NCI-H2227 (cell line): ENCODE data around the gene LRRC59.
"Not testable (repeated sequence)": the region's sequence is repeated elsewhere in the genome, so short reads cannot be mapped to it uniquely, and the experiment has no call there.

ENCODE experiments used
- DNase-seq: peaks from one replicate; lab custom pipeline; 2025; ENCODE audit not compliant: unreplicated experiment; lab: John Stamatoyannopoulos, UW

LRRC59 gene

GRCh38 chr17:50348522-50349242, 48.6 kb downstream of the LRRC59 start:
- no peak for DNase-seq

DNA sequence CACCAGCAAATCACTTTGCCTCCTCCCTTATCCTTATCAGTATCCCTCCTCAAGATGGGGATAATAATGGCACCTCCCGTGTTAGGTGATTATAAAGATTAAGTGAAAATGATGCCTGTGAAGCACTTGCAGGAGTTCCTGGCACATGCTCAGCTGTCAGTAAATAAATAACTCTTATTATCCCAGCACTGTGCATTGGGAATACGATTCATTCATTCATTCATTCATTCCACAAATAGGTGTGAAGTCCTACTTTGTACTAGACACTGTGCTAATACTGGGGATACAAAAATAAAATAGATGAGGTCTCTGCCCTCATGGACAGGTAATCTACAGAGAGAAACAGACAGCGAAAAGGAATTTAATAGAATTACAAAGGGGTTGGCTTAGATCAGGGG, 49.4 kb downstream of the LRRC59 start:
- no peak for DNase-seq

DNA sequence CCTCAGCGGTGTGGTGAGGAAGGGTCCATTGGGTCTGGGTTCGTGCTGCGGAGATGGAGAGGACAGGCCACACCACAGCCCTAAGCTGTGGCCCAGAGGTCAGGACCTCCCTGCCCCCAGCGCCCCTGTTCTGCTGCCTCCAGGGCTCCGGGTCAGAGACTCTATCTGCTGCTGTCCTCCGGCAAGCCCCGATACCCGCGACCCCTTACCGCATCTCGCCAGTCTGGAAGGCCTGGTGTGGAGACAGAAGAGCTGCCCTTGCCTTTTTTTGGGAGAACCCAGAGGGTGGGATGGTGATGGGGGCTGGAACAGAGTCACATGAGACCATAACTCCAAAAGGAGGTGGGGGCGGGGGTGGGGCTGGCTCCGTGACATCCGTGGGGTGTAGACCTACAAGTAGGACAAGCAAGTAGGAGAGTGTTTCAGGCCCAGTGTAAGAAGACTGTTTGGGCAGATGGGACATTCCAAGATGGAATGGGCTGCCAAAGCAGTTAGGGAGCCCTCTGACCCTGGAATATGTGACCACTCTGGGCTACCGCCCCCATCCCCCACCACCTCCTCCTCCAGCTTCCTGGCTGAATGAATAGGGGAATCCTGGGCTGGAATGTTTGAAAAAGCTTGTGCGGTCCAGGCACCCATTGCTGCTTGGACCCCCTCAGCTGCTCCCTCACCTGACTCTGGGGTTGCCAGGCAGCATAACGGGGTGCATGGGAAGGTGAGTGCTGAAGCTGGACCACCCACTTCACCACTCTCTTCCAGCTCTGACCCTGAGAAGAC, 50.0 kb downstream of the LRRC59 start:
- DNase-seq = no peak

DNA sequence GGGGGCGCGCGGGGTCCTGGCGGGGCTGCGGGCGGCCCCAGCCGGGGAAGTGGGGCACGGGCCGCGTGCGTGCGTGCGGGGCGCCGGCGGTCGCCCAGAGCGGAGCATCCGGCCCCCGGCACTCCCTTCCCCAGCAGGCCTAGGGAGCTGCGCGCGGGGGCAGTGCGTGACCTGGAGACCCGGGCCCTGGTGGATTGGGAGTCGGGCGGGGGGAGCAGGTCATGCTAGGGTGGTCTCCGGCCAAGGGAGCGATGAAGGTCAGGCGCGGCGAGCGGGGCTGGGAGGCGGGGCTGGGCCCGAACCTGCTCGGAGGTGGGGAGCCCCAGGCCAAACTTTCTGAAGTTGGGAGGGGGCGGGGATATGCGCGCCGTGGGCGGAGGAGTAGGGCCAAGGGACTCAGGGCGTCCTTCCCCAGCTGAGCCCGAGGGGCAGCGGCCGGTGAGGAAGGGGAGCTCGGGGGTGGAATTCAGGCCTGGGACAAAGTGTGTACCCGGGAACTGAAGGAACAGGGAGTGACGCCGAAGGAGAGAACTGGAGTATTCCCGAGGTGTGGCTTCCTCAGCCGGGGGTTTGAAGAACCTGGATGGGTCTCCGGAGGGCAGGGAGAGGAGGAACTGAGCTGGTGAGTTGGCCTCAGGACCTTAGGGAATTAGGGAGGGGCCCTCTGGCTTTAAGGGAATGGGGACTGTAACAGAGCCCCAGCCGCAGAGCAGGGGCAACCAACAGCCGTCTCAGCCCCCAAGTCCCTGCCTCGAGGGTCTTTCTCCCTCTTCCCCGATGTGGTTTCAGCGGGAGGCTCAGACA, 50.8 kb downstream of the LRRC59 start:
- peak; percentile 68 for DNase-seq

DNA sequence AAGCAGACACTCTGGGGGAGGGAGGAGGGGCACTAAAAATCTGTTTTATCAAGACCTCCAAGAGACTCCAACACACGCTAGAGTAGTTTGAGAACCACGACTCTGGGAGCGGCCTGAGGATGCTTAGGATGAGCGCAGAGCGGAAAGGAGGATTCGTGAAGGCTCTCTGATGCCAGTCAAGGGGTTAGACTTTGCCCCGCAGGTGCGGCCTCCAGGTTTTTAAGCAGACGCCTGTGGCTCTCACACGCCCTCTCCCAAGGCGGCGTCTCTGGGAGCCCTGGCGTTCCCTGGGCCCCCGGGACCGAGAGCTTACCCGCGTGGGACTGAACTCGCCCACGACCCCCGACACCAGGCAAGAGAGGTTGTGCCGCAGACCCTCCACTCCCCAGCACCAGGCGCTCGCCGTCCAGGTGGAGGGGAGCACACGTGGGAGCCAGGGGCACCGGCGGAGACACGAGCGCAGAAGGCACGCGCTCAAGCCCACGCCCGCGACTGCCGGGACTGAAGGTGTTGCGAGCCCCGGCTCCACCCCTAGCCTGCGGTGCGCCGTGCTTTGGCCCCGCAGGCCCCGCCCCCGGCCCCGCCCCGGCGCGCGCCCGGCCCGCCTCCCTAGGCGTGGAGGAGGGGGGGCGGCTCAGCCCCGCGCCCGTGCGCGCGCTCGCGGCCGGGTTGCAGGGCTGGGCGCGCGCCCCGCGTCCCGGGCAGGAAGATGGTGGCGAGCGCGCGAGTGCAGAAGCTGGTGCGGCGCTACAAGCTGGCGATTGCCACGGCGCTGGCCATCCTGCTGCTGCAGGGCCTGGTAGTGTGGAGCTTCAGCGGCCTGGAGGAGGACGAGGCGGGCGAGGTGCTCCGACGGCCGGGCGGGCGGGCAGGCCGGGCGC, 51.7 kb downstream of the LRRC59 start, which contains the start of gene XYLT2:
TSS of gene XYLT2 (plus strand) at position 695 of the 881 bp plus-strand sequence. CDS start at position 710, 15 bp downstream.
- DNase-seq = peak; percentile 92

DNA sequence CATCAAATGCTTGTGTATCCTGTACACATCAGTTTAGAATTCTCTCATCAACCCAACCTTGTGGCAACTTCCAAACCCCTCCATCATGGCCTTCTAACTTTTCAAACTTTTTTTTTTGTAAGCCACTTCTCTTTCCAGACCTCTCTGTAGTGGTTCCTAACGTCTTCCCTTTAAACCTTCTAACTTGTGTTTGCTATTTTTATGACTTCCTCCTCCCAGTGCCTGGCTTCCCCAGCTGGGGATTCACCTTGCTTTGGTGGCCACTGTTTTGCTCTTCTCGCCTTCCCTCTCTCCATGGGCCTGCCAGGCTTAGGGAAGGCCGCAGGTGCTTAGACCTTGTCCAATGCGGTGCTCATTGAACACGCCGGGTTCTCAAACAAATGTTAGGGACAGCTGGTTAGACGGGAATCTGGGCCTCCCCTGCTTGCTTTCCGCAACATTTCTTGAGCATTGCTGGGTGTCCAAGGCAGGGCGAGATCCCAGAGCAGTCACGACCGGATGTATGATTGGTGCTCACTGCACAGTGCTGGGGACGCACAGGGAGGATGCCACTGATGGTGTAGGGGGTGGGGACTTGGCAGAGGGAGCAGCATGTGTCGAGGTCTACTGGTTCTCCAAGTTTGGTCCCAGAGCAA, 52.5 kb downstream of the LRRC59 start:
- DNase-seq = no peak

GRCh38 chr17:50339381-50339780, 57.9 kb downstream of the LRRC59 start:
- DNase-seq = no peak

- DNase-seq = no peak
Observed at GRCh38 chr17:50338645-50339044, 58.7 kb downstream of the LRRC59 start.

GRCh38 chr17:50337956-50338355, 59.4 kb downstream of the LRRC59 start:
- DNase-seq = no peak

DNA sequence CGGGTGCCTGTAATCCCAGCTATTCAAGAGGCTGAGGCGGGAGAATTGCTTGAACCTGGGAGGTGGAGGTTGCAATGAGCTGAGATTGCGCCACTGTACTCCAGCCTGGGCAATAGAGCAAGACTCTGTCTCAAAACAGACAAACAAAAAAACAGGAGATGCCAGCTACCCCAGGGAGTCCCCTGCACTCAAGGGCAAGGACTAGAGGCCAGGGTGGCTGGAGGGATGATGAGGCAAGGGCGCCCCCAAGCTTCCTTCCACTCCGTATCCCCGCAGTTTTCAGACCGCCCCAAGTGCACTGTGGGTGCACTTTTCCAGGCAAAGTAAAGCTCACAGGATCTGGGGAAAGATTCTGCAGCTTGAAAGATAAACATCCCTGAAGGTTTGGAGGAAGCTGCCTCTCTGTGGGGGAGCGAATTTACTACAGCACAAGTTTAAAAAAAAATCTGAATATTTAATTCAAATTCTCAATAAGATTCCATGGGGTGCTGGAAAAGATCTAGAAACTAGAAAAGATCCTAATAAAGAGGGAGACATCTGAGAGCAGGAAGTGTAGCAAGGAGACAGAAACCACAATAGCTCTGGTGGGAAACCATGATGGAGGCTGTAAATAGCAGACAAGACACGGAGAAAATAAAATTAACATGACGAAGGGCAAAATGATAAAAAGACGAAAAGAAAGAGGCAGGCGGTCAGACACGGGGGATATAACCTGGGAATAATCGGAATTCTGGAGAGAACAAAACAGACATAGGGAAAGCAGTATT, 63.8 kb downstream of the LRRC59 start:
- not testable (repeated sequence) for DNase-seq

GRCh38 chr17:50332196-50332595, 65.1 kb downstream of the LRRC59 start:
- DNase-seq = no peak
